HG03175 (cell line): ENCODE measurements around the gene ODF4.

Experiments
- ATAC-seq: cut with Tn5 transposase; IDR thresholded peaks from one replicate; pipeline ENCODE4 v1.9.1; 2021; ENCODE audit warnings: mild to moderate bottlenecking, moderate library complexity; ENCODE audit not compliant: unreplicated experiment

Gene ODF4, protein sequence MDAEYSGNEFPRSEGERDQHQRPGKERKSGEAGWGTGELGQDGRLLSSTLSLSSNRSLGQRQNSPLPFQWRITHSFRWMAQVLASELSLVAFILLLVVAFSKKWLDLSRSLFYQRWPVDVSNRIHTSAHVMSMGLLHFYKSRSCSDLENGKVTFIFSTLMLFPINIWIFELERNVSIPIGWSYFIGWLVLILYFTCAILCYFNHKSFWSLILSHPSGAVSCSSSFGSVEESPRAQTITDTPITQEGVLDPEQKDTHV

GRCh38 chr17:8339540-8339939 lies at the start of gene ODF4:
ODF4 (plus strand) TSS chr17:8339840; CDS start chr17:8340052, 212 bp downstream.
- no peak for ATAC-seq

- ATAC-seq = no peak
Measured at GRCh38 chr17:8290043-8290442, 49.6 kb upstream of the ODF4 start.

GRCh38 chr17:8292639-8293395 lies 46.8 kb upstream of the ODF4 start:
- ATAC-seq = no peak

GRCh38 chr17:8294361-8294760 lies 45.3 kb upstream of the ODF4 start:
- ATAC-seq = no peak

DNA sequence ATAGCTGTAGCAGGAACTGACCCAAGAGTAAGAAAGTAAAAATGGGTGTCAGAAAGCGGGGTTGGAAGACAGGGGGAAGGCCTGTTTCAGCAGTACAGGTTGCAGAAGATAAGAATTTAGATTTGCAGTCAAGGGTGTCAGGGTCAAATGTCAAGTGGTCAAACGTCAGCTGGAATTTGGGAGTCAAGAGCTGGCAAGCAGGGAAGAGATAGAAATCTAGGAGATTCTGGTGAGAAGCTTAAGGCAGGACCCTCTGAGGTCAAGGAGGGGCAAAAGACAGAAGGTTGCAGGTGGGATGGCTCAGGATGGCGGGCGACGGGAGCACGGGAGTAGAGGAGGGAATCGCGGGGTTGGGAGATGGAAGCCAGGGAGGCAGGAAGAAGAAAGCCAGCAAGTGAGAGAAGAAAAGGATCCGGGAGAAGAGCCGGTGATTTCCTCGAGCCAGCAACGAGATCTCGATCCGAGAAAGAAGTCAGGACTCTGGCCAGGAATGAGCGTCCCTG lies 44.8 kb upstream of the ODF4 start:
- ATAC-seq = no peak

DNA sequence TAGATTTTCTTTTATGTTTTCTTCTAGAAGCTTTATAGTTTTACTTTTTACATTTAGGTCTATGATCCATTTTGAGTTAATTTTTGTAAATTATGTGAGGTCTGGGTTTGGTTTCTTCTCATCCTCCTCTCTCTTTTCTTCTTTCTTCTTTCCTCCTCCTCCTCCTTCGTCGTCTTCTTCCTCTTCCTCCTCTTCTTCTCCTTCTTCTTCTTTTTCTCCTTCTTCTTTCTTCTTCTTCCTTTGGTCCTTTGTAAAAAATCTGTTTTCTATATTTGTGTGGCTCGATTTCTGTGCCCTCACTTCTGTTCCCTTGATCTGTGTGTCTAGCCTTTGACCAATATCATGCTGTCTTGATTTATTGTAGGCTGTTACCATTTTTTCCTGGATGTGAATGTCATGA lies 39.4 kb upstream of the ODF4 start:
- no peak for ATAC-seq

GRCh38 chr17:8300627-8301242 lies 38.9 kb upstream of the ODF4 start:
- no peak for ATAC-seq

GRCh38 chr17:8310601-8311123 lies 29.0 kb upstream of the ODF4 start:
- ATAC-seq = no peak

DNA sequence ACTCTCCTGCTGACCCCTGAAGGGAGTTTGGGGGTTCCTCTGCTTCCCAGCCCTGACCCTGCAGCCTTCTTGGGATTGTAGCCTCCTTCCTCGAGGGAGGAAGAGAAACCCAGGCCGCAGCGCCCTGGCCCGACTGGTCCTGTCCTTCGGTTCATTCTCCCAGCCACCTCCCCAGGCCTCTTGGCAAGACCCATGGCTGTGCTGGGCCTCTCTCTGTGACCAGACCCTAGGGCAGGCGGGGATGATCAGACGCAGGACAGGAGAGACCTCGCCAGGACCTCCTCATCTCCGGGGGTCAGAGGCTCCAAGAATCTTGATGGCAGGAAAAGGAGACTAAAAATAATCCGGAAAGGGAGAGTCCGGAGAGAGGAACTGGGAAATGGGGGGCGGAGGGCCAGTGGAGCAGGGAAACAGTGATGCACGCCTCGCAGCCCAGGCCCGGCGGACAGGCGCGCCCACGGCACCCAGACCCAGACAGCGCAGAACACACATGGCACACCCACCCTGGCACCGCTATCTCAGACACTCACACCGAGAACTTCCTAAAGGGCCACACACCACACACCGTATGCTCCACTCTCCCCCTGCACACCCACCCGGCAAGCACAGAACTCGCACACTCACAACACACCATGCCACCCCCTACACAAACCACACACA lies 28.4 kb upstream of the ODF4 start:
- no peak for ATAC-seq

- no peak for ATAC-seq
Measured at GRCh38 chr17:8312251-8312650, 27.4 kb upstream of the ODF4 start.

GRCh38 chr17:8312726-8313600 lies 26.7 kb upstream of the ODF4 start:
- no peak for ATAC-seq

DNA sequence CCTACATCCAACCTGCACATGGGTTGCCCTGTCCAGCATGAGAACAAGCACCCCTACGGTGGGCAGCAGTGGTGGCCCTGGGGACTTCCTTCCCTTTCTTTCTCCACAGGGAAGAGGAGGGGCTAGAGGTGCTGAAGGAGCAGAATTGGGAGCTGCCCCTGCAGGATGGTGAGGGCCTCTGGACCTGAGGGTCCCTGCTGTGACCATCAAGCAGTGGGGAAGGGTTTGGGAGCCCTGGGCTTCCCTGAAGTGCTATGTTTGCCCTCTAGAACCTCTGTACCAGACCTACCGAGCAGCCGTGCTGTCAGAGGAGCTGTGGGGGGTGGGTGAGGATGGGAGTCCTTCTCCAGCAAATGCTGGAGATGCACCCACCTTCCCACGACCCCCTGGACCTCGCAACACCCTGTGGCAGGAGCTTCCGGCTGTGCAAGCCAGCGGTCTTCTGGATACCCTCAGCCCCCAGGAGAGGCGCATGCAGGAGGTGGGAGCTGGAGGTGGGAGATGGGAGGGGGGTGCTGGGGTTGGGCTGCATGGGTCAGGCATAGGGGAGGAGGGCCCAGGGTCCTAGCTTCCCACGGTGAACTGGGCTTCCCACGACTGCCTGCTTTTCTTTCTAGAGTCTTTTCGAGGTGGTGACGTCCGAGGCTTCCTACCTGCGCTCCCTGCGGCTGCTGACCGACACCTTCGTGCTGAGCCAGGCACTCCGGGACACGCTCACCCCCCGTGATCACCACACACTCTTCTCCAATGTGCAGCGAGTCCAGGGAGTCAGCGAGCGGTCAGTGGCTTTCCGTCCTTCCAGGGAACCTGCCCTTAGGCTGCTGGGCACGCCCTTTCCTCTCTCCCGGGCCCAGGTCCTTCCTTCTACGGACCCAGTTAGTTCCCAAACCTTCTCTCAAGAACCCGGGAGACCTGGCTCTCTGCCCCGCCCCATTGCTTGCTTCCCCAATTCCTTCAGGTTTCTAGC lies 24.6 kb upstream of the ODF4 start:
- ATAC-seq = no peak

DNA sequence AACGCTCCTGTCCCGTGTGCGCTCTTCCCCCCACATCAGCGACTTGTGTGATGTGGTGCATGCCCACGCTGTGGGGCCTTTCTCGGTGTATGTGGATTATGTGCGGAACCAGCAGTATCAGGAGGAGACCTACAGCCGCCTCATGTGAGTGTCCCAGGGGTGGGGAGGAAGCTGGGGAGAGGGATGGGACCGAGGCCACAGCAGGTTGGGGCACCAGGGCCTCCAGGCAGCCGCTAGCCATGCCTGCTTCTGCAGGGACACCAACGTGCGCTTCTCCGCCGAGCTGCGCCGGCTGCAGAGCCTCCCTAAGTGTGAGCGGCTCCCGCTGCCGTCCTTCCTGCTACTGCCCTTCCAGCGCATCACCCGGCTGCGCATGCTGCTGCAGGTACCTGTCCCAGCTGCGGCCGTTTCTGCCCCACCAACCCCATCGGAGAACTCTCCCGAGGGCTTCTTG lies 23.8 kb upstream of the ODF4 start:
- no peak for ATAC-seq

GRCh38 chr17:8318010-8318935 lies 21.4 kb upstream of the ODF4 start:
- ATAC-seq = no peak

GRCh38 chr17:8320262-8320661 lies 19.4 kb upstream of the ODF4 start:
- ATAC-seq = no peak

DNA sequence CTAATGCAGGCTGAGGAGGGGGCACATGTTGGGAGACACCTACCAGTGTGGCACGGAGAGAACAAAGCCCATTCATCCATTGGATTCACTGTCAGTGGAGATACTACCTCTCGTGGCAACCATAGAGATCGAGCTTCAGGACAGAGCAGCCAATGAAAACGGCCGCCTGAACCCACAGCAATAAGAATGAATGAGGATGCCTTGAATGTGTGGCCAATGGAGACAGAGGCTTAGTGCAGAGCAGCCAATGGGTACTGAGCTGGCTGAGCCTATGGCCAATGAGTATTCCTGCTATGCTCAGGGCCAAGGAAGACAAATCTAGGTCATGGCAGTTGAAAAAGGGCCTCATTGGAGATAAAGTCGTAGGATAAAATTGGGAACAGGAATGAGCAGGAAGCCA lies 18.6 kb upstream of the ODF4 start:
- no peak for ATAC-seq

- ATAC-seq = no peak
Measured at GRCh38 chr17:8322061-8322460, 17.6 kb upstream of the ODF4 start.

DNA sequence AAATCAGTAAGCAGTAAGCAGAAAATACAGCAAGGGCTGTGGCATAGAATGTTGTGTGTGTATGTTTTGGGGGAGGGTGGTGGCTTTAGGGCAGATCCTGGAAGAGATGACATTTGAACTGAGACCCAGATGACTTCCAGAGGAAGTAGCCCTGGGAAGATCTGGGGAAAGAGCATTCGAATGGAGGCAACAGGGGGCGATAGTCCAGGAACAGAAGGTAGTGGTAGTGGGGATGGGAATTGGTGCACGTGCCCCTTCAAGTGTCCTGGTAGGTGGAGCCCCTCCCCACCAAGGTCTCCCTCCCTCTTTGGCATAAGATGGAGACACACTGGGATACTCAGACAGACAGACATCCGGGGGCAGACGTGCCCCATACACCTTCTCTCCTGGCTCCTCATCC lies 15.5 kb upstream of the ODF4 start:
- no peak for ATAC-seq
